ENCODE data around the gene MVB12B.
"Not testable (repeated sequence)": the region's sequence is repeated elsewhere in the genome, so short reads cannot be mapped to it uniquely, and the experiment has no call there.

Gene MVB12B

DNA sequence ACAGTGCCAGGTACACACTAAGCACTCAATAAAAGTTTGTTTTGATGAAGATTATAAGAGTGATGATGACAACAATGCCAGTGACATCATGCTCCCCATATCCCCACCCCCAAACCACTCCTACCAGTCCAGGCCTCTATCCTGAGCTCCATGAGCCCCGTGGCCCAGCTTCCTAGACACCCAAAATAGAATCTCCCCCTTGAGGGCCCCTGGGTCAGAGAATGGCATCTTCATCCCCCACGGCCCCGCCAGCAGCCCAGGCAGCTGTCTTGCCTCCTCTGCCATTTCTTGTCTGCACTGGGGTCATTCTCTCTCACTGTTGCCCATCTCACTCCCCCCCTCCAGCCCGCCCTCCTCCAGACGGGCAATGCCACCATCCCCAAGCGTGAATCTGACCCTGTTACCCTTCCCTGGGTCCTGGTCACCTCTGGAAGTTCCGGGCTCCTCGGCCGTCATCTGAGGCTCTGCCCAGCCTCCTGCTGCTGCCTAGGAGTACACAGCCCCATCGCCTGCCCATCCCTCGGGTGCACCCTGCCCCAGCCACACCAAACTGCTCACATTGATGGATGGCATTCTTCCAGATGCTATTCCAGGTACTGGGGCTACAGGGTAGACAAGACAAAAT, 210.3 kb downstream of the MVB12B start:
- DNase-seq (ENCODE audit: low read depth): no peak

DNA sequence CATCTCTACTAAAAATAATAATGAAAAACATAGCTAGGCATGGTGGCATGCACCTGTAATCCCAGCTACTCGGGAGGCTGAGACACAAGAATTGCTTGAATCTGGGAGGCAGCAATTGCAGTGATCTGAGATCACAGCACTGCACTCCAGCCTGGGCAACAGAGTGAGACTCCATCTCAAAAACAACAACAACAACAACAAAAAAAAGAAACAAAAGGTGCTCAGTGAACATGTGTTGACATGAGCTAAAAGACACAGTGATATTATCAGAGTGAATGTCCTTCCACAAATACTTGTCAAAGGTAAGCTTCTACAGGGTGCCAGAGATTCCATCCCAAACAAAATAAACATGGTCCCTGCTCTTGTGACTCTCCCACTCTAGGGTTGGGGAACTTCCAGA, 211.9 kb downstream of the MVB12B start:
- DNase-seq (ENCODE audit: low read depth): no peak

DNA sequence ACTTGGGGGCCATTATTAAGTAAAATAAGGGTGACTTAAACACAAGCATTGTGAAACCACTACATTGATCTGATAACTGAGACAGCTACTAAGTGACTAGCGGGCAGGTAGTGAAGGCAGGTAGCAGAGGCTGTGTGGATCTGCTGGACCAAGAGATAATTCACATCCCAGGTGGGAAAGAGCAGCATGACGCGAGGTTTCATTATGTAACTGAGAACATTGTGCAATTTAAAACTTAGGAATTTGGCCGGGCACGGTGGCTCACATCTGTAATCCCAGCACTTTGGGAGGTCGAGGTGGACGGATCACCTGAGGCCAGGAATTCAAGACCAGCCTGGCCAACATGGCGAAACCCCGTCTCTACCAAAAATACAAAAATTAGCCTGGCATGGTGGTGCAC, 213.8 kb downstream of the MVB12B start:
- DNase-seq (ENCODE audit: low read depth): not testable (repeated sequence)

- DNase-seq (ENCODE audit: low read depth): no peak
These were observed 216.9 kb downstream of the MVB12B start for GRCh38 chr9:126543490-126543889.

DNA sequence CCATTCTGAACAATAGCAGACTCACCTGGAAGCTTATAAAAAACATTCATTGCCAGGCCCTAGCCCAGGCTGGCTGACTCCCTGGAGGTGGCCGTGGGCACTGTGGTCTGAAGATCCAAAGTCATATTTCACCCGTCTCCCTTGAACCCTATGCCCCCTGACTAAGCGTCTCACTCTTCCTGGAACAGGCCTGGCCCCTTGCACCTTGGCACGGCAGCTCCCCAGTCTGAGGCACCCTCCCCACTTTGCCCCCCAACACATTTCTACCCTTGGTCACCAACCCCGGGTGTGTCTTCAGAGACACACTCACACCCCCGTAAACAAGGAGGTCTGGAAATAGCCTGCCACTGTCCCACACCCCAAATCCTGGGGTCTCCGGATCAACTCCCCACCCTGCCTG, 218.5 kb downstream of the MVB12B start:
- no peak for DNase-seq (ENCODE audit: low read depth)

- no peak for DNase-seq (ENCODE audit: low read depth)
These were observed 219.4 kb downstream of the MVB12B start for GRCh38 chr9:126546036-126546435.

GRCh38 chr9:126548312-126548711, 221.7 kb downstream of the MVB12B start:
- no peak for DNase-seq (ENCODE audit: low read depth)

GRCh38 chr9:126549246-126550006, 222.8 kb downstream of the MVB12B start:
- no peak for DNase-seq (ENCODE audit: low read depth)

DNA sequence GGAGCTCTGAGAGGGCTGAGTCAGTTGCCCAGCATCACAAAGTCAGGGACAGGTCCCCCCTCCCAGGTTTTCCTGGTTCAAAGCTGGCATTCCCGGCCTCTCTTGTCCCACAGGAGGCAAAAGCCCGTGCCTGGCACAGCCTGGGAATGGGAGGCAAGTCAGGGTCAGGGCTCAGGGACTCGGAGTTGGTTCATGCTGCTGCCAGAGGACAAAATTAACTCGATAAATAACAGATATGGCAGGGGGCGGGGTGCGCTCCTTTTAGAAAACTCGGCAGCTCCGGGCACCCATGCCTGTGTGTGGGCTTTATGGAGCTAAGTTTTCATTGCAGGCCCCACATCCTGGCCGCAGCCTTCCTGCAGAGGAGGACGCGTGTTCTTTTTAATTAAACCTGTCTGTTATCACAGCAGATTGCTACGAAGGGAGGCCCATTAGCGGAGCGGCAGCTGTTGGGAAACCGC, 224.3 kb downstream of the MVB12B start:
- DNase-seq (ENCODE audit: low read depth): no peak

- DNase-seq (ENCODE audit: low read depth): no peak
These were observed 225.2 kb downstream of the MVB12B start for GRCh38 chr9:126551812-126552211.

DNA sequence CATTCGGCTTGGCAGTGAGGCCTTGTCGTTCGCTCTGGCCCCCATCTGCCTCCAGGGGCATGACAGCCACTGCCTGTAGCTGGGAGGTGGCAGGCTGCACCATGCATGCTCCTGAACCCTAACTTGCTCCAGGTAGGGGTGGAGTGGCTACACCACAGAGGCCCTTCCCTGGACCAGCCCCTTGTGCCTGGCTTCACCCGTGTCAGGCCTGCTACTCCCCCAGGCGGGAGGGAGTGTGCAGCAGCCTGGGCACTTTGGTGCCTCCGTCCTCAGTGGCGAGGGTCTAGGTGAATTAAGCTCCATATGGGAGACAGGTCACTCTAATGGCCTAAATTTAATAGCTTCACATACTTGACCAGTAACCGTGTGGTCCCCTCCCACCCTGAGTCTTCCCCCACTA, 227.7 kb downstream of the MVB12B start:
- no peak for DNase-seq (ENCODE audit: low read depth)

DNA sequence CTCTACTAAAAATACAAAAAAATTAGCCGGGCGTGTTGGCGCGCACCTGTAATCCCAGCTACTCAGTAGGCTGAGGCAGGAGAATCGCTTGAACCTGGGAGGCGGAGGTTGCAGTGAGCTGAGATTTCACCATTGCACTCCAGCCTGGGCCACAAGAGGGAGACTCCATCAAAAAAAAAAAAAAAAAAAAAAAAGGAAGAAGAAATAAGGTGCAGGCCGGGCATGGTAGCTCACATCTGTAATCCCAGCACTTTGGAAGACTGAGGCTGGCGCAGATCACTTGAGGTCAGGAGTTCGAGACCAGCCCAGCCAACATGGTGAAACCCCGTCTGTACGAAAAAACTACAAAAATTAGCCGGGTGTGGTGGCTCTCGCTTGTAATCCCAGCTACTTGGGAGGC, 228.8 kb downstream of the MVB12B start:
- DNase-seq (ENCODE audit: low read depth): not testable (repeated sequence)

All from activated gamma-delta T cell treated with anti-CD3 and anti-CD28 coated beads, Interleukin-2, amount 50 U/mL, for 16 hours (primary cell).